SKM-1 (cell line): ENCODE measurements around the gene HOXC11.

ENCODE experiments used
- DNase-seq: peaks from one replicate; lab custom pipeline; 2025; ENCODE audit not compliant: unreplicated experiment; lab: John Stamatoyannopoulos, UW

HOXC11 gene

DNA sequence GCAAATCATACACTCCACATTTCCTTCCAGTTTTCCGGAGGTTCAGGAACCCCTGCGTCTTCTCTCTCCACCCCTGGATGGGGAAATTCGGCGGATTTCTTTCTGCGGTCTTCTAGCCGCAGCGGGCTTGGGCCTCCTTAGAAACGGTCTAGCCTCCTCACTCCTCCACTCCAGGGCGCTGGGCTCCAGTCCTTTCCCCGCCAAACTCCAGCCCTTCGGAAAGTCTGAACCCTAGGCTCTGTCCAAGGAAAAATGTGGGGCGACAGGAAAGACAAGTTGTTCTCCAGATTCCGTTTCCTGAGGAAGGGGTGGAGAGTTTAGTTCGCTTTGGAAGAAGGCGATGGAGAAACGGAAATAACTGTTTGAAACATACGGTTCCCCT, 10.6 kb downstream of the HOXC11 start:
- DNase-seq = no peak

- no peak for DNase-seq
These were observed 11.1 kb downstream of the HOXC11 start for GRCh38 chr12:53983950-53984572.

DNA sequence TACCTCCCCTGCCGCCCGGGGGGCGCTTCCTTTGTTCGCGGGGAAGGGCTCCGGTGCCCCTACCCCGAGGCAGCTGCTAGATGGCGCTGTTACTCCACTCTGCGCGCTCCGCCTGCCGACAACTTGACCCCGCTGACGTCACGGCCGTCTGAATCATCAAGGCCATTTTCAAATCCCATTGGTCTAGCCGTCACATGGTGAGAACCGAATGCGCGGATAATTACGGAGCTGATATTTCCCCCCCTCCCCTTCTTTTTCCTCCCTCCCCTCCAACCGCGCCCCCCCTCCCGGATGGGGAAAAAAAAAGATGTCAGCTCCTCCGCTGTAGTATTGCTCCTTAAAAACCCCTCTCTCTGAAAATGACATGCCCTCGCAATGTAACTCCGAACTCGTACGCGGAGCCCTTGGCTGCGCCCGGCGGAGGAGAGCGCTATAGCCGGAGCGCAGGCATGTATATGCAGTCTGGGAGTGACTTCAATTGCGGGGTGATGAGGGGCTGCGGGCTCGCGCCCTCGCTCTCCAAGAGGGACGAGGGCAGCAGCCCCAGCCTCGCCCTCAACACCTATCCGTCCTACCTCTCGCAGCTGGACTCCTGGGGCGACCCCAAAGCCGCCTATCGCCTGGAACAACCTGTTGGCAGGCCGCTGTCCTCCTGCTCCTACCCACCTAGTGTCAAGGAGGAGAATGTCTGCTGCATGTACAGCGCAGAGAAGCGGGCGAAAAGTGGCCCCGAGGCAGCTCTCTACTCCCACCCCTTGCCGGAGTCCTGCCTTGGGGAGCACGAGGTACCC, 12.2 kb downstream of the HOXC11 start, which contains the start of gene HOXC10:
Gene HOXC10, plus strand, starts transcription at position 246 of the 791 bp plus-strand sequence. Its CDS starts 114 bp downstream, at position 360.
- no peak for DNase-seq

- DNase-seq = no peak
These were observed 12.7 kb downstream of the HOXC11 start for GRCh38 chr12:53985692-53985993.

DNA sequence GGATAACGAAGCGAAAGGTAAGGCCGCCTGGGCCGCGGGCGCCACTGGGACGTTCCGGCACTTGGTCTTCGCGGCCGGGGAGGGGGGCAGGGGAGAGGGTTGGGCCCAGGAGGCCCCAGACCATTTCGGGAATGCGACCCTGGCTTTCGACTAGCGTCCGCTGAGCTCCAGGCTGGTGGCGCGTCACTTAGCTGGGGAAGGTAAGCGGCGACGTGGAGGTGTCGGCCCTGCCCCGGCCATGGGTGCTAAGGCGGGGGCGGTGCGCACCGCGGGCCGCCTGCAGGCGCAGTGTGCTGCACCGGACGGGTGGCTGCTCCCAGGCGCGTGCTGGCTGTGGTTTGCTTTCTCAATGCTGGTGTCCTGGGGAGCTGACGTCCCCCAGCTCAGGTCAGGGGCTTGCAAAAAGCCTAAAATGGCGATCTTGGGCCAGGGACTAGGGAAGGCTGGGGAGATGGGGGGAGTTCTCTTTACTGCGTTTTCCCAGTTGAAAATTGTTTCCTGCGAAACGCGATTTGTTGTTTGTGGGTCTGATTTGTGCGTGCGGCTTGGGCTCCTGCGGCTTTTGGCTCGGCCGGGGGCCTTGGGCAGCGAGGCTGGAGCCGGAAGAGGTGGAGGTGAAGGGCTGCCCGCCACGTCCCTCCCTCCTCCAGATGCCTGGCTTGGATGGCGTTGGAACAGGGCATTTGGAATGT, 13.2 kb downstream of the HOXC11 start:
- no peak for DNase-seq

DNA sequence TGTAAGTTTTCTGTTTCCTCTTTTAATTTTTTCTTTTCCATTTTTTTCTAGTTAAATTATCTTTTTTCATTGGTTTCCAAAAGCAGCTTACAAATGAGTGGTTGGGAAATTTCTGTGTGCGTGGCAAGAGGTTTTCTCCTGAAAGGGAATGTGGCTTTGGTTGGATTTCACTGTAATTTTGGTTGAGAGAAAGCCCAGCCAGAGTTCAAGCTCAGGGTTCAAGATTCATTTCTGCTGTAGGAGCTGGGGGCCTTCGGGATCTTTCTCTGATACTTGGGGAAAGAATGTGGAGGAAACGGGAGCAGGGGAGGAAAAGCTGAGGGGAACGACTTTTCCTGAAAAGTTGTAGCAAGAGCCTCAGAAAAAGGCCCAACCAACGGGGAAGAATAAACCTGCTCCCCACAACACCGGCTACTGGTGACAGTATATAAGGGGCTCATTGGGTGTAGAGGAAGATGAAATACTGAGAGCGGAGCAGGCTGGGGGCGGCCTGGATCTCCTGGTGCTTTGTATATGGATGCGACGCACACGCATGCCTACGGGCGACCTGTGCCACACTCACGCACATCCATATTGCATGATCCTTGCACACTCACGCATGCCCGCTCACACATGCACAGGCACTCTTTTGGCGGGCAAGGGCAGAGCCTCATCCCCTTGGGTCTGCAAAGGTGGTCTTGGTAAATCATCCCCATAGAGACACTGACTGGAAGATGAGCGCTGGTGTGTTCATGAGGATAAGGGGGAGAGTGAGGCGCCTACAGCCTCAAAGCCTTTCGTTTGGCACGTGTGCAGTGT, 14.0 kb downstream of the HOXC11 start:
- DNase-seq = no peak

DNA sequence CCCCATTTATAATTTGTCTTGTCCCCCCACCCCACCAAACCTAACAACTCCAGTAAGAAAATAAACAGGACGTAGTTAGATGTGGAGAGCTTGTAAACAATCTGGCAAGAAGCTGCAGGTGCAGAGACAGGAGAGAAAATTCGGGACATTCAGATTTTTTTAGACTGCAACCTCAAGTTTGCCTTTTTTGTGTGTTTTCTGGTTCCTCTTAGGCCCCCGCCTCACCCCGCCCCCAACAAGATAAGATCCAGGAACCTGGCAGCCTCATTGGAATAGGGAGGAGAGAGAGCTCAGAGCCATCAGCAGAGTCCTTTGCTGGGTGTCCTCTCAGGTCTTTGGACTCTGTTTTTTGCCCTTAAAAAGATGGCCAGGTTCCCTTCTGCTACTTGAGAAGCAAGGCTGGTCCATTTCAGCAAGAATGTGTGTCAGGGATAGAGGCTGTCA, 14.9 kb downstream of the HOXC11 start:
- DNase-seq = no peak

DNA sequence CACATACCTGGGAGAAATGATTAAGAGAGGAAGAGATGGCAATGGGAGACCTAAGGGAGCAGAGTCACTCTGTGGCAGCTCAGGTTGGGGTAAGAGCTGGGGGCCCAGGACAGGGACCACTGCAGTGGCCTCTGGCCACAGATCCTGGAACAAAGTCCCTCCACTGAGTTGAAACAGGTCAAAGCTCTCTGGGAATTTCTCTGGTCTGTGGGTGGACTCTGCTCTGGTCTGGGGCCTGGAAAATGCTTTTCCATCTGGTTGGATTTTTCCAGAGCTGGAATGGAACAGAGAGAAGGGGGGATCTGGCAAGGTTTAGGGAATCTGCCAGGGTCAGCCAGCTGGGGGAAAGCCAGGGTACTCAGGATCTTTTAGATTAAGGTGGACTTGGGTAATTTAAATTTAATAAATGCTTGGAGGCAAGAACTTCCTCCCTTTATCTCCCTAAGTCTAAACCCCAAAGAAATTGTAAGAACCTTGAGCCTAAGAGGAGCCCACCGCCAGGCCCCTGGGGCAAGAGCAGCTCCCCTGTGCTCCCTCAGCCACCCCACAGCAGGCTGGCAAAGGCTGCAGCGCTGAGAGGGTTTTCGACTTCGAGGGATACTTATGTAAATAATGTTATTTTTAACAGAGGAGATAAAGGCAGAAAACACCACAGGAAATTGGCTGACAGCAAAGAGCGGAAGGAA, 15.8 kb downstream of the HOXC11 start:
- no peak for DNase-seq

- no peak for DNase-seq
These were observed 16.5 kb downstream of the HOXC11 start for GRCh38 chr12:53989227-53990113.

DNA sequence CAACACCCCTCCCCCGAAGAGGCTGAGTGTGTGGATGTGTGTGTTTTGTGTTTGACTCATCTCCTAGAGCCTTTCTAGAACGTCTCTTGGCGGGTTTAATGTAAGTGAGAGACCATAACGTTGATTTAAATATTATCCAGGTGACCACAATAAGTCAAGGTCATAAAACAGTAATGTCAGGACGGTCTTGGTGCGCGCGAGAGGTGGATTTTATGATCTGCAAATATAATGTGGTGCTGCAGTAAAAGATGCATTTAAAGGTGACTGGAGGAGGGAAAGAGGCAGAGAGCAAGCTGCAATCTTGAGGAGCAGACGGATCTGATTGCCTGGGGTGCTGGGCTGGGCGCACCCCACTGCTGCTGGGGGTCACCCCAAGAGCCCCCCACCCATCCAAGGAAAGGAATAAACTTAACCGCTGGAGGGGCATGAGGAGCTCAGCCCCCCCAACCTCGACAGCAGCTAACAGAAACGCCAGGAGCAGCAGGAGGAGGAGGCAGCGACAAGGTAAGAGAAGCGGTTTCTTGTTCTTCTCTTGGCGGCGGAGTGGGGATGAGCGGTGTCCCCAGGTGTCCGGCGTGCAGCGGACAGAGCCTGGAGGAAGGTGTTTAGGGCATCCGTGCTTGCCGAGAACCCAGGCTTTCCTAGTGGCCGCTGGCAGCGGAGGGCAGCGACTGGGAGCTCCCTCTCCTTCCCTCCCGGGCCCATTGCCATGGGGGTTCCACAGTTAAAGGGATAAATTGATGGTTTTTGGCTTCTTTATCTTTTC, 17.6 kb downstream of the HOXC11 start:
- no peak for DNase-seq

- no peak for DNase-seq
These were observed 18.1 kb downstream of the HOXC11 start for GRCh38 chr12:53991077-53991460.

GRCh38 chr12:53992377-53992889, 19.5 kb downstream of the HOXC11 start:
- no peak for DNase-seq

DNA sequence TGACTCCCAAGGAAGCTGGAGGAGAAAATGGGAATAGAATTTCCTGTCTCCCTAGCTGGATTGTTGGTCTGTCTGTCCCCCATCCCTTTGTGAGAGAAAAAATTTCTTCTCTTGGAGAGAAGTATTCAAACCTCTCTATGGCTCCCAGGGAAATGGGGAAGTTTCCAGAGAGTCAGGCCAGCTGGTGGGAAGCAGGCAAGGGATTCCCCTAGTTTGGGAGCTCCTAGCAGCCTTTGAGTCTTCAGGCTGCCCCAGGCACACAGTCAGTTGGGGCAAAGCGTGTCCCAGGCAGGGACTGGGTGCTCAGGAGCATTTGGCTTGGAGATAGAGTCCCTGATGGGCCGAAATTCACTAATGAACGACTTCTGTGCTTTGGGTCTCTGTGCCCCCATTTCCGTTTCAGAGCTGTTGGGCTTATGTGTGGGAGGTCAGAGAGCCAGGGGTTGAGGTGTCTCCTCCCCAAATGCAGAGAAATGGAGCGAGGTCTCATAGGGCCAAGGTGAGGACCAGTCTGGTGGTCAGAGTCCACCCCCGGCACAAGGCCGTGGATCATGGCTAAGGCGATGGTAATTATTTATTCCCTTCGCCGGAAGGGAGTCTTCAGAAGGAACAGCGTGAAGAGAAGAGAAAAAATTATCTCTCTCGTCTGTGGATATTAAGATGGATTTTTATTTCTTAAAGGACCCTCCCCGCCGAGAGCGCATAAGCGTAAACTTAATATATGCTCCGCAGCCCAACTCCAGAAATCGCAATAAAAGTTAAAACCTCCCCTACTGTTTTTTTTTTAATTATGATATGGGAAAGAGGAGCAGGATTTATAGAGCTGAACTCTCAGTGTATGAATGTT, 20.5 kb downstream of the HOXC11 start:
- DNase-seq = no peak

DNA sequence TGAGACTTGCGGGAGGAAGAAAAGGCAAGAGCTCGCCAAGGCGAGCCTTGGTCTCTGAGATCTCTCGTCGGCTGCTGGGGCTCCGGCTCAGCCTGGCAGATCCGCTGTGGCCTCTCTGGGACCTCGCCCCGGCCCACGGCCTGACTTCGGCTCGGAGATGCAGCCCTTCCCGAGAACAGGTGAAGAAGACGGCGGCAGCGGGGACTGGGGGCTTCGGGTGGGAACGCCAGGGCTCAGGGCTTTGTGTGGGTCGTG, 21.0 kb downstream of the HOXC11 start:
- DNase-seq = no peak

GRCh38 chr12:53994264-53995001, 21.5 kb downstream of the HOXC11 start:
- no peak for DNase-seq

DNA sequence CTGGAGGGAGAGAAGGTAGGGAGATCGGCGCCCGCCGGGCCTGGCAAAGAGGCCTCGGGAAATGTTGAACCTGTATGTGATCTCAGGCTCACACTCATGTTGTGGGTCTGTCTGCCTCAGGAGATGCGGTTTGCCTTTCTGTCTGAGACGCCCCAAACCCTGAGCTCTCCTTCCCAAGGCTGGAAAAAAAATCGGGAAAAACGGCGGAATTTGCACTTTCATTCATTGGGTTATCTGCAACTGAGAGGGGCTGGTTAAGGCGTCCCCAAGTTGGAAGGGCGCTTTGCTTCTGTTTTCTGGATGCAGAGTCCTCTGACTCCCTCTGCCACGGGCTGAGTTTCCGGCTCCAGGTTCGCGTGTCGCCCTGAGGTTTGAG, 22.1 kb downstream of the HOXC11 start:
- DNase-seq = no peak

DNA sequence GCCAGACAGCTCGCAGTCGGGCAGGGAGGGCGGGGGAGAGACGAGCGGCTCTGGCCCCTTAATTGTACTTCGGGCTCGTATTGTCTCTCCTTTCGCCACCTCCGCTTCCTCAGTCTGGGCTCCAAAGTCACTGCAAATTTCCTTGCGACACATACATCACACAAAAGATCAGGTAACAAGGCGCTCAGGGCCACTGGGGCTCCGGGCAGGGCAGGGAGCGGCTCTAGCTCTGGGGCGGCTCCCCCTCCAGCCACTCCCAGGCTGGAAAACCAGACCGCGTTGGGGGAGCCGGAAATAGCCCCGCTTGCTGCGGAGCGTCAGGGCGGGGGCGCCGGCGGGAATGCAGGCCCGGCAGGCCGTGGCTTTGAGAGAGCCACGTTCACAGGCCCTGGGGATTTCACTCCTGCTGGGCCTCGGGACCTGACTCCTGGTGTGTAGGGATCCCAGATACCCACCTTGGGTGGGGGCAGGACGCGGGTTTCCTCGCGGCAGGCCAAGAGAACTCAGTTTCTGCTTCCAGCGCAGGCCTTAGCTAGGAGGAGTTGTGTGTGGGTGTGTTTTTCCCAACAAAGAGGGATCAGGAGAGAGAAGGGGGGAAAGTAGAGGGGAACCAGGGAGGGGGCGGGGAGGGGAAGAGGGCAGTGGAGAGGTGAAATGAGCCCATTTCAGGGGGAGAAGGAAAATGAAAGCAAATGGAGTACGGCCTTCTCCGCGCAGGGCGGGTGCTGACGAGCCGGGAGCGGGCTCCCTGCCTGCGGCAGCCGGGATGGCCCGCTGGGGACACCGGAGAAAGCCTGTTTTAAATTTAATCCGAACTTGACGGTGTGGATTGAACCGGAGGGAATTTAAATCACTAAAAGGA, 22.7 kb downstream of the HOXC11 start:
- no peak for DNase-seq
